SH-SY5Y (cell line): ENCODE data around the gene PLLP.

ENCODE experiments used
- GATA2 ChIP-seq: IDR thresholded peaks from 2 replicates; pipeline ENCODE4 v1.6.1; 2011; ENCODE audit warnings: mild to moderate bottlenecking, low read depth, low read length
- GATA3 ChIP-seq: IDR thresholded peaks from 2 replicates; pipeline ENCODE4 v1.6.1; 2011; ENCODE audit warnings: low read depth, mild to moderate bottlenecking, low read length, moderate library complexity

- TF ChIP-seq GATA2, result no peak
- no peak for TF ChIP-seq GATA3
Observed at GRCh38 chr16:57271867-57272495, 12.5 kb downstream of the PLLP start.
